ENCODE measurements around the gene ACP5.

The ACP5 gene

GRCh38 chr19:11598746-11599145 lies 21.3 kb upstream of the ACP5 start:
- H3K27ac ChIP-seq (ENCODE audit: low read depth, low read length) = no peak overlapping the region
- H3K4me1 ChIP-seq (ENCODE audit: insufficient read depth, low read length) = peaks cover 14% of the 10 kb centered on the region
- no peaks in the 10 kb centered on the region for H3K27me3 ChIP-seq (ENCODE audit: insufficient read depth, low read length)
- peak overlapping the region; percentile 90 for H3K4me3 ChIP-seq (ENCODE audit: low read length)
- H3K9me3 ChIP-seq (ENCODE audit: insufficient read depth, low read depth, low read length) = peaks cover 3% of the 10 kb centered on the region; the same call in 1 of the 2 replicates
- H3K9ac ChIP-seq (ENCODE audit: low read depth, low read length) = no peak overlapping the region; the same call in 1 of the 2 replicates
- 96% methylated on average over 2 of the region's 2 CpGs for WGBS
- peaks cover 18% of the 10 kb centered on the region for H3K36me3 ChIP-seq (ENCODE audit: insufficient read depth, low read length)

GRCh38 chr19:11598103-11598483 lies 20.6 kb upstream of the ACP5 start:
- peaks cover 14% of the 10 kb centered on the region; the same call in 1 of the 2 replicates for H3K36me3 ChIP-seq (ENCODE audit: insufficient read depth, low read length)
- H3K4me3 ChIP-seq (ENCODE audit: low read length) = peak overlapping the region; percentile 90
- H3K27ac ChIP-seq (ENCODE audit: low read depth, low read length) = peak overlapping the region; percentile 99
- peaks cover 14% of the 10 kb centered on the region for H3K4me1 ChIP-seq (ENCODE audit: insufficient read depth, low read length)
- no peaks in the 10 kb centered on the region for H3K9me3 ChIP-seq (ENCODE audit: insufficient read depth, low read depth, low read length)
- peak overlapping the region; percentile 99 for H3K9ac ChIP-seq (ENCODE audit: low read depth, low read length)
- H3K27me3 ChIP-seq (ENCODE audit: insufficient read depth, low read length) = no peaks in the 10 kb centered on the region
- 56% methylated on average over 10 of the region's 10 CpGs for WGBS

GRCh38 chr19:11597202-11598102 lies 20.0 kb upstream of the ACP5 start, which contains the start of gene ZNF627:
Gene ZNF627 (plus strand): TSS chr19:11597483. CDS start chr19:11597628, 145 bp downstream.
- Histone ChIP-seq H3K4me3 (ENCODE audit: low read length) (peak within 1 kb of the TSS; percentile 90), H3K27me3 (ENCODE audit: insufficient read depth, low read length) (no peaks in the 10 kb centered on the region), H3K4me1 (ENCODE audit: insufficient read depth, low read length) (peaks cover 14% of the 10 kb centered on the region), H3K9me3 (ENCODE audit: insufficient read depth, low read depth, low read length) (no peaks in the 10 kb centered on the region), H3K9ac (ENCODE audit: low read depth, low read length) (peak within 1 kb of the TSS; percentile 99), H3K27ac (ENCODE audit: low read depth, low read length) (peak within 1 kb of the TSS; percentile 99), H3K36me3 (ENCODE audit: insufficient read depth, low read length) (peaks cover 14% of the 10 kb centered on the region; the same call in 1 of the 2 replicates)
- WGBS = under 1% methylated on average over 67 of the region's 67 CpGs

GRCh38 chr19:11596156-11596555 lies 18.7 kb upstream of the ACP5 start:
- Histone ChIP-seq H3K4me3 (ENCODE audit: low read length) (no peak overlapping the region), H3K9me3 (ENCODE audit: insufficient read depth, low read depth, low read length) (no peaks in the 10 kb centered on the region), H3K27me3 (ENCODE audit: insufficient read depth, low read length) (no peaks in the 10 kb centered on the region), H3K36me3 (ENCODE audit: insufficient read depth, low read length) (peaks cover 14% of the 10 kb centered on the region; the same call in 1 of the 2 replicates), H3K4me1 (ENCODE audit: insufficient read depth, low read length) (peaks cover 14% of the 10 kb centered on the region), H3K9ac (ENCODE audit: low read depth, low read length) (no peak overlapping the region), H3K27ac (ENCODE audit: low read depth, low read length) (no peak overlapping the region)
- WGBS = 95% methylated on average over 10 of the region's 10 CpGs

GRCh38 chr19:11594084-11594483 lies 16.6 kb upstream of the ACP5 start:
- H3K36me3 ChIP-seq (ENCODE audit: insufficient read depth, low read length) = peaks cover 4% of the 10 kb centered on the region; the same call in 1 of the 2 replicates
- no peaks in the 10 kb centered on the region for H3K9me3 ChIP-seq (ENCODE audit: insufficient read depth, low read depth, low read length)
- H3K4me3 ChIP-seq (ENCODE audit: low read length) = no peak overlapping the region
- no peaks in the 10 kb centered on the region for H3K27me3 ChIP-seq (ENCODE audit: insufficient read depth, low read length)
- H3K4me1 ChIP-seq (ENCODE audit: insufficient read depth, low read length) = peaks cover 8% of the 10 kb centered on the region; the same call in 1 of the 2 replicates
- no peak overlapping the region for H3K27ac ChIP-seq (ENCODE audit: low read depth, low read length)
- H3K9ac ChIP-seq (ENCODE audit: low read depth, low read length) = no peak overlapping the region
- 100% methylated on average over 3 of the region's 4 CpGs for WGBS

- Histone ChIP-seq H3K27me3 (ENCODE audit: insufficient read depth, low read length) (no peaks in the 10 kb centered on the region), H3K9ac (ENCODE audit: low read depth, low read length) (no peak overlapping the region), H3K9me3 (ENCODE audit: insufficient read depth, low read depth, low read length) (no peaks in the 10 kb centered on the region), H3K4me1 (ENCODE audit: insufficient read depth, low read length) (no peaks in the 10 kb centered on the region), H3K27ac (ENCODE audit: low read depth, low read length) (no peak overlapping the region), H3K4me3 (ENCODE audit: low read length) (no peak overlapping the region), H3K36me3 (ENCODE audit: insufficient read depth, low read length) (no peaks in the 10 kb centered on the region)
- WGBS = 88% methylated on average over 13 of the region's 13 CpGs
Observed at GRCh38 chr19:11587975-11588631, 10.7 kb upstream of the ACP5 start.

GRCh38 chr19:11587302-11587974 lies 10.0 kb upstream of the ACP5 start:
- no peak overlapping the region for H3K9ac ChIP-seq (ENCODE audit: low read depth, low read length)
- WGBS = 8% methylated on average over 7 of the region's 7 CpGs
- H3K4me3 ChIP-seq (ENCODE audit: low read length) = no peak overlapping the region
- no peaks in the 10 kb centered on the region for H3K36me3 ChIP-seq (ENCODE audit: insufficient read depth, low read length)
- no peaks in the 10 kb centered on the region for H3K9me3 ChIP-seq (ENCODE audit: insufficient read depth, low read depth, low read length)
- H3K4me1 ChIP-seq (ENCODE audit: insufficient read depth, low read length) = no peaks in the 10 kb centered on the region
- no peak overlapping the region for H3K27ac ChIP-seq (ENCODE audit: low read depth, low read length)
- no peaks in the 10 kb centered on the region for H3K27me3 ChIP-seq (ENCODE audit: insufficient read depth, low read length)

GRCh38 chr19:11586331-11586730 lies 8.9 kb upstream of the ACP5 start:
- Histone ChIP-seq H3K27ac (ENCODE audit: low read depth, low read length) (no peak overlapping the region), H3K27me3 (ENCODE audit: insufficient read depth, low read length) (no peaks in the 10 kb centered on the region), H3K9ac (ENCODE audit: low read depth, low read length) (no peak overlapping the region), H3K9me3 (ENCODE audit: insufficient read depth, low read depth, low read length) (no peaks in the 10 kb centered on the region), H3K4me3 (ENCODE audit: low read length) (no peak overlapping the region), H3K4me1 (ENCODE audit: insufficient read depth, low read length) (no peaks in the 10 kb centered on the region), H3K36me3 (ENCODE audit: insufficient read depth, low read length) (no peaks in the 10 kb centered on the region)
- 84% methylated on average over 5 of the region's 6 CpGs for WGBS

- 74% methylated on average over 3 of the region's 3 CpGs for WGBS
- no peak overlapping the region for H3K27ac ChIP-seq (ENCODE audit: low read depth, low read length)
- no peaks in the 10 kb centered on the region for H3K27me3 ChIP-seq (ENCODE audit: insufficient read depth, low read length)
Observed at GRCh38 chr19:11581740-11582139, 4.3 kb upstream of the ACP5 start.

GRCh38 chr19:11580116-11580515 lies 2.7 kb upstream of the ACP5 start:
- H3K9ac ChIP-seq (ENCODE audit: low read depth, low read length) = no peak overlapping the region

More at GRCh38 chr19:11581740-11582139, 4.3 kb upstream of the ACP5 start:
- Histone ChIP-seq H3K4me3 (ENCODE audit: low read length) (no peak overlapping the region), H3K9me3 (ENCODE audit: insufficient read depth, low read depth, low read length) (no peaks in the 10 kb centered on the region), H3K36me3 (ENCODE audit: insufficient read depth, low read length) (no peaks in the 10 kb centered on the region), H3K9ac (ENCODE audit: low read depth, low read length) (no peak overlapping the region), H3K4me1 (ENCODE audit: insufficient read depth, low read length) (peaks cover 3% of the 10 kb centered on the region; the same call in 1 of the 2 replicates)

More at GRCh38 chr19:11580116-11580515, 2.7 kb upstream of the ACP5 start:
- no peak overlapping the region for H3K4me3 ChIP-seq (ENCODE audit: low read length)
- H3K4me1 ChIP-seq (ENCODE audit: insufficient read depth, low read length) = peaks cover 3% of the 10 kb centered on the region; the same call in 1 of the 2 replicates
- no peak overlapping the region for H3K27ac ChIP-seq (ENCODE audit: low read depth, low read length)
- no peaks in the 10 kb centered on the region for H3K36me3 ChIP-seq (ENCODE audit: insufficient read depth, low read length)
- 95% methylated on average over 3 of the region's 4 CpGs for whole genome bisulfite sequencing
- H3K9me3 ChIP-seq (ENCODE audit: insufficient read depth, low read depth, low read length) = no peaks in the 10 kb centered on the region
- no peaks in the 10 kb centered on the region for H3K27me3 ChIP-seq (ENCODE audit: insufficient read depth, low read length)

All from HUES64 (cell line).